ENCODE results near the gene RAB3B.

GRCh38 chr1:51976846-51977602 lies 13.5 kb downstream of the RAB3B start:
- TF ChIP-seq, protein P1, sequence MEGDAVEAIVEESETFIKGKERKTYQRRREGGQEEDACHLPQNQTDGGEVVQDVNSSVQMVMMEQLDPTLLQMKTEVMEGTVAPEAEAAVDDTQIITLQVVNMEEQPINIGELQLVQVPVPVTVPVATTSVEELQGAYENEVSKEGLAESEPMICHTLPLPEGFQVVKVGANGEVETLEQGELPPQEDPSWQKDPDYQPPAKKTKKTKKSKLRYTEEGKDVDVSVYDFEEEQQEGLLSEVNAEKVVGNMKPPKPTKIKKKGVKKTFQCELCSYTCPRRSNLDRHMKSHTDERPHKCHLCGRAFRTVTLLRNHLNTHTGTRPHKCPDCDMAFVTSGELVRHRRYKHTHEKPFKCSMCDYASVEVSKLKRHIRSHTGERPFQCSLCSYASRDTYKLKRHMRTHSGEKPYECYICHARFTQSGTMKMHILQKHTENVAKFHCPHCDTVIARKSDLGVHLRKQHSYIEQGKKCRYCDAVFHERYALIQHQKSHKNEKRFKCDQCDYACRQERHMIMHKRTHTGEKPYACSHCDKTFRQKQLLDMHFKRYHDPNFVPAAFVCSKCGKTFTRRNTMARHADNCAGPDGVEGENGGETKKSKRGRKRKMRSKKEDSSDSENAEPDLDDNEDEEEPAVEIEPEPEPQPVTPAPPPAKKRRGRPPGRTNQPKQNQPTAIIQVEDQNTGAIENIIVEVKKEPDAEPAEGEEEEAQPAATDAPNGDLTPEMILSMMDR (conservative IDR thresholded peaks at IDR 0.05 in 1 of 2, IDR thresholded peaks at IDR 0.05 in 1 of 2; ENCODE audit: low read depth in 1 of 2, low read length in 2 of 2): no peak
- TF ChIP-seq EZH2 (IDR thresholded peaks at IDR 0.05; ENCODE audit: low read length, missing control alignments): no peak
